GM12872 (cell line): ENCODE measurements around the gene AP2A2.

Experiments
- TF ChIP-seq, protein P1 (sequence below): IDR thresholded peaks from 3 replicates; pipeline ENCODE4 v1.5.1; 2011; ENCODE audit warnings: low read depth, mild to moderate bottlenecking, low read length, moderate library complexity; ENCODE audit not compliant: insufficient read depth

Gene AP2A2

GRCh38 chr11:951507-951906, 25.8 kb downstream of the AP2A2 start:
- TF ChIP-seq, protein P1, sequence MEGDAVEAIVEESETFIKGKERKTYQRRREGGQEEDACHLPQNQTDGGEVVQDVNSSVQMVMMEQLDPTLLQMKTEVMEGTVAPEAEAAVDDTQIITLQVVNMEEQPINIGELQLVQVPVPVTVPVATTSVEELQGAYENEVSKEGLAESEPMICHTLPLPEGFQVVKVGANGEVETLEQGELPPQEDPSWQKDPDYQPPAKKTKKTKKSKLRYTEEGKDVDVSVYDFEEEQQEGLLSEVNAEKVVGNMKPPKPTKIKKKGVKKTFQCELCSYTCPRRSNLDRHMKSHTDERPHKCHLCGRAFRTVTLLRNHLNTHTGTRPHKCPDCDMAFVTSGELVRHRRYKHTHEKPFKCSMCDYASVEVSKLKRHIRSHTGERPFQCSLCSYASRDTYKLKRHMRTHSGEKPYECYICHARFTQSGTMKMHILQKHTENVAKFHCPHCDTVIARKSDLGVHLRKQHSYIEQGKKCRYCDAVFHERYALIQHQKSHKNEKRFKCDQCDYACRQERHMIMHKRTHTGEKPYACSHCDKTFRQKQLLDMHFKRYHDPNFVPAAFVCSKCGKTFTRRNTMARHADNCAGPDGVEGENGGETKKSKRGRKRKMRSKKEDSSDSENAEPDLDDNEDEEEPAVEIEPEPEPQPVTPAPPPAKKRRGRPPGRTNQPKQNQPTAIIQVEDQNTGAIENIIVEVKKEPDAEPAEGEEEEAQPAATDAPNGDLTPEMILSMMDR: no peak

DNA sequence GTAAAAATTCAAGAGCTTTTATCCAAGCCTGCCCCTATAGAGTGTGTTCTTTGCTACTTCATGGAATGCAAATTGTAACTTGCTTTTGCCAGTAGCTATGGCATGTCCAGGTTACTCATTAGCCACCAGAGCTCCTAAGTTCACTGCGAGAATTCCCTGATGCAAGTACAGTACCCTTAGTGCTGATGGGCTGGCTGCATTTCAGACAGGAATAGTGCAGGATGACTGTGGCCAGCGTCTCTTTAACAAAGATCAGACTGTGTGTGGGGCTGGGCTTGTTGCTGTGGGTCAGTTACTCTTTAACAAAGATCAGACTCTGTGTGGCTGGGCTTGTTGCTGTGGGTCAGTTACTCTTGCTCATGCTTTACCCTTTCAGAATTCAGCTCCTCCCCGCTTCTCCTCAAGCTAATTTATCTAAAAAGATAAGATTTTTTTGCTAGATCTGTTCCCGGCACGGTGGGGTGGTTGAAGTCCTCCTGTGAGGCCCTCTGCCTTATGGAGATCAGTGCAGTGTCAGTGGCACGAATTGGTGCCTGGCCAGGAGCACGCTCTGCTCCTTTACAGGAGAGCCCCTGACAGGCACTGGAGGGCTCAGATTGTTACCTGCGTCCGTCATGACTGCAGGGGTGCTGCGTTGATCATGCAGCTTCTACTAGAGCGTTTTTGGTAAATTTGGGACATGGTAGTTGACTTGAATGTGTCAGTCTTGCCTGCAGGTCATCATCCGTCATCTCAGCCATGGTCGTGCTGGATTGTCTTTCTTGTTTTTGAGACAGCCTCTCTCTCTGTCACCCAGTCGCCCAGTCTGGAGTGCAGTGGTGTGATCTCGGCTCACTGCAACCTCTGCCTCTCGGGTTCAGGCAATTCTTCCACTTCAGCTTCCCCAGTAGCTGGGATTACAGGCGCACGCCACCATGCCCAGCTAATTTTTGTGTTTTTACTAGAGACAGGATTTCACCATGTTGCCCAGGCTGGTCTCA, 27.0 kb downstream of the AP2A2 start:
- TF ChIP-seq, protein P1: no peak

- TF ChIP-seq, protein P1: no peak
These were observed 27.8 kb downstream of the AP2A2 start for GRCh38 chr11:953512-953911.

GRCh38 chr11:954392-955153, 28.9 kb downstream of the AP2A2 start:
- TF ChIP-seq, protein P1: no peak

DNA sequence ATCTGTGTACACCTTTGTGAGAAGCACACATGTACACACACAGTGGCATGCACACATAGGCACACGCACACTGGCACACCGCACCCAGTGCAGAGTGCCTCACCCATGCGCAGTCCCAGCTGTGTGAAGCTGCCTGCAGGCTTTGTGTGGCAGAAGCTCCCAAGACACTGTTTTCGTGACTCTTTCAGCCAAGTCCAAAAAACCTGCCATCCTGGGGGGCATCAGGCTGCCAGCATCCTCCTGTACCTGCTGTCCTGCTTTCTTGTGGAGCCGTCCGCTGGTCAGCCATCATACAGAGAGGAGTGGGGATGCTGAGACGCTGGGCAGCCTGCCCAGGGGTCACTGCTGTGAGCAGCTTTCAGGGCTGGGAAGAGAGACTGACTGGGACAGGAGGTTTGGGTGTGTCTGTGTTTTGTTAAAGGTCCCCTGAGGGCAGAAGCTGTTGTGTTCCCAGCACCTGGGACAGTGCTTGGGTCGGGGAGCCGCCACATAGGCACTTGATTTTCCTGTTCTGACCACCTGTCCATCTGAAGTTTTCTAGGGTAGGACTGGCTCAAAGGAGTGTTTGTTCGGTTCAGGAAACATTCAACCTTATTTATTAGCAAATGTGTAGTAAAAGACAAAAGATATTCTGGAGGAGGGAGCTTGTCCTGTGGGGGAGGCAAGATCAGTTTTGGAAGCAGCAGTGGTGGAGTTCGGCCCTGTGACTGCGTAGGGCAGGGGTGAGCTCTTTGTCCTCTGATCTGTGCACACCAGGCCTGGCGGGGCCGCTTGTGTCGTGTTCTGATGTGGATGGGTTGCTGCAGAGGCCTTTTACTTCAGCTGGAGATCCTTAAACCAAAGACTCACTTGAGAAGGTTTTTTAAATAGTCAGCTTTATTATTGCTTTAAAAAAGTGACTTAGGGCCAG, 29.7 kb downstream of the AP2A2 start:
- TF ChIP-seq, protein P1: no peak

GRCh38 chr11:957212-957920, 31.7 kb downstream of the AP2A2 start:
- TF ChIP-seq, protein P1: no peak
